ENCODE data around the gene RBX1.

GRCh38 chr22:41000941-41001721 lies 50.0 kb downstream of the RBX1 start:
- TF ChIP-seq POLR2A (IDR thresholded peaks at IDR 0.05) (no peak), CTCF (IDR thresholded peaks at IDR 0.05) (no peak), POLR2AphosphoS5 (IDR thresholded peaks at IDR 0.05) (no peak), EP300 (IDR thresholded peaks at IDR 0.05) (no peak)
